ENCODE results near the gene PSMD14. TPM values are rescaled to one million over a fixed set of nuclear protein-coding genes. Genes with fewer than 3 reads are reported as not detected.
"Not testable (repeated sequence)": the region's sequence is repeated elsewhere in the genome, so short reads cannot be mapped to it uniquely, and the experiment has no call there.

PSMD14 gene
- total RNA-seq, 4 donors from 2014 or later = 29.9 to 59.2 (median 36.1) TPM

DNA sequence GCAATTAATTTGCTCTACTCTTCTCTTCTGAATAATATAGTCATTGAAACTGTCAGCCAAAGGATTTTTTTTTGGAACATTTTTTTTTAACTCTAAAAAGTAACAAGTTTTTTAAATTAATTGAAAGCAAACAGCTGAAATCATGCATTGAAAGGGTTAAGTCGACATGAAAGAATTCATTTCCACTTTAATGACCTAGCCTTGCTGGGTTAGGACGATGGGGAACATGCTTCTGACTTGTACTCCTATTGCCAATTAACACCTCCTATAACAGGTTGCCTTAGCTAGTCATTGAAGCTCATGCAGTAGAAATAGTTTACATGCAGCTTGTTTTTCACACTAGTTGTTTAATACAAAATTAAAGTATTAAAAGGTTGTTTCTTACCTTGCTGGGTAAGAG lies 47.8 kb downstream of the PSMD14 start:
- ATAC-seq (ENCODE audit: low FRiP score) (no peak), DNase-seq (ENCODE audit: low spot score) (no peak)
- TF ChIP-seq, protein P1, sequence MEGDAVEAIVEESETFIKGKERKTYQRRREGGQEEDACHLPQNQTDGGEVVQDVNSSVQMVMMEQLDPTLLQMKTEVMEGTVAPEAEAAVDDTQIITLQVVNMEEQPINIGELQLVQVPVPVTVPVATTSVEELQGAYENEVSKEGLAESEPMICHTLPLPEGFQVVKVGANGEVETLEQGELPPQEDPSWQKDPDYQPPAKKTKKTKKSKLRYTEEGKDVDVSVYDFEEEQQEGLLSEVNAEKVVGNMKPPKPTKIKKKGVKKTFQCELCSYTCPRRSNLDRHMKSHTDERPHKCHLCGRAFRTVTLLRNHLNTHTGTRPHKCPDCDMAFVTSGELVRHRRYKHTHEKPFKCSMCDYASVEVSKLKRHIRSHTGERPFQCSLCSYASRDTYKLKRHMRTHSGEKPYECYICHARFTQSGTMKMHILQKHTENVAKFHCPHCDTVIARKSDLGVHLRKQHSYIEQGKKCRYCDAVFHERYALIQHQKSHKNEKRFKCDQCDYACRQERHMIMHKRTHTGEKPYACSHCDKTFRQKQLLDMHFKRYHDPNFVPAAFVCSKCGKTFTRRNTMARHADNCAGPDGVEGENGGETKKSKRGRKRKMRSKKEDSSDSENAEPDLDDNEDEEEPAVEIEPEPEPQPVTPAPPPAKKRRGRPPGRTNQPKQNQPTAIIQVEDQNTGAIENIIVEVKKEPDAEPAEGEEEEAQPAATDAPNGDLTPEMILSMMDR (IDR thresholded peaks at IDR 0.05) = no peak

DNA sequence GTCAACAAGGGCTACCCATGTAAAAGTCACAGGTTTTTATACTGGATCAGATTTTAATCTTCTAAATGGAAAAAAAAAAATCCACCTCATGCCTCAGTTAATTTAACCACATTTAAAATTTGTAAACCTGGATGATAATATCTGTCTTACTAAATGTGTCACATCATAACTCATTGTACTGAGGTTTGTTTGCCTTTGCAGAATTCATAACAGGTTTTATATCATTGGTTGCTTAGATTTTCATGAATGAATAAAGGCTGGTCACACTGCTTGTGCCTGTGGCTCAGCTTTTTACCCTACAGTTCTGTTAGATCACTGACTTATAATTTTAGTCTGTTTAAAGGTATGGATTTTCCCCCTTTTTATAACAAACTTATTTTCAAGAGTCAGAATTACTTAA lies 48.9 kb downstream of the PSMD14 start:
- DNase-seq (ENCODE audit: low spot score) = no peak
- TF ChIP-seq, protein P1 (IDR thresholded peaks at IDR 0.05) = no peak
- no peak for ATAC-seq (ENCODE audit: low FRiP score)

- DNase-seq (ENCODE audit: low spot score) (no peak), ATAC-seq (ENCODE audit: low FRiP score) (no peak)
- TF ChIP-seq, protein P1 (IDR thresholded peaks at IDR 0.05) = no peak
Observed at GRCh38 chr2:161358838-161359237, 50.6 kb downstream of the PSMD14 start.

- not testable (repeated sequence) for ATAC-seq (ENCODE audit: low FRiP score)
Observed at GRCh38 chr2:161360095-161360654, 52.0 kb downstream of the PSMD14 start.

GRCh38 chr2:161362568-161363166 lies 54.4 kb downstream of the PSMD14 start:
- TF ChIP-seq, protein P1 (IDR thresholded peaks at IDR 0.05) = no peak
- DNase-seq (ENCODE audit: low spot score) (no peak), ATAC-seq (ENCODE audit: low FRiP score) (no peak)

More at GRCh38 chr2:161360095-161360654, 52.0 kb downstream of the PSMD14 start:
- DNase-seq (ENCODE audit: low spot score) = not testable (repeated sequence)

GRCh38 chr2:161367675-161368074 lies 59.5 kb downstream of the PSMD14 start:
- no peak for ATAC-seq (ENCODE audit: low FRiP score)
- TF ChIP-seq, protein P1 (IDR thresholded peaks at IDR 0.05) = no peak
- no peak for DNase-seq (ENCODE audit: low spot score)

DNA sequence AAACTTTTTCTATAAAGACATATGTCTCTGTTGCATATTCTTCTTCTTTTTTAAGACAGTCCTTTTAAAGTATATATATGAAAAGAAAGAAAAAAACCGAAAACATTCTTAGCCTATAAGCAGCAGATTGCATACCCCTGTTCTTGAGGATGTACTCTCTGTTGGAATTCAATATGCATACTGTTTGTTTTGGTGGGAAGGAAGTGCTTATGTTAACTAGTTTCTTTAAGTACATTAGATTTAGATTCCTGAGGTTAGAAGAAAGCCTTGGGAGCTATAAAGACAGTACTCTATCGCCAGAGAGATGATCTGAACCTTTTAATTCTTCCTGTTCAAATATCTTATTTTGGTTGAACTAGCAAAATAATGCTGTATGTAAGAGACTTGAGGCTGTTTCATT lies 61.1 kb downstream of the PSMD14 start:
- TF ChIP-seq, protein P1 (IDR thresholded peaks at IDR 0.05) = no peak
- ATAC-seq (ENCODE audit: low FRiP score) = no peak
- DNase-seq (ENCODE audit: low spot score) = no peak
